HG02763 (cell line): ENCODE results near the gene TNP2.

Experiments used
- ATAC-seq: cut with Tn5 transposase; IDR thresholded peaks from one replicate; pipeline ENCODE4 v1.9.1; 2021; ENCODE audit warnings: mild to moderate bottlenecking, moderate library complexity; ENCODE audit not compliant: unreplicated experiment

The TNP2 gene

DNA sequence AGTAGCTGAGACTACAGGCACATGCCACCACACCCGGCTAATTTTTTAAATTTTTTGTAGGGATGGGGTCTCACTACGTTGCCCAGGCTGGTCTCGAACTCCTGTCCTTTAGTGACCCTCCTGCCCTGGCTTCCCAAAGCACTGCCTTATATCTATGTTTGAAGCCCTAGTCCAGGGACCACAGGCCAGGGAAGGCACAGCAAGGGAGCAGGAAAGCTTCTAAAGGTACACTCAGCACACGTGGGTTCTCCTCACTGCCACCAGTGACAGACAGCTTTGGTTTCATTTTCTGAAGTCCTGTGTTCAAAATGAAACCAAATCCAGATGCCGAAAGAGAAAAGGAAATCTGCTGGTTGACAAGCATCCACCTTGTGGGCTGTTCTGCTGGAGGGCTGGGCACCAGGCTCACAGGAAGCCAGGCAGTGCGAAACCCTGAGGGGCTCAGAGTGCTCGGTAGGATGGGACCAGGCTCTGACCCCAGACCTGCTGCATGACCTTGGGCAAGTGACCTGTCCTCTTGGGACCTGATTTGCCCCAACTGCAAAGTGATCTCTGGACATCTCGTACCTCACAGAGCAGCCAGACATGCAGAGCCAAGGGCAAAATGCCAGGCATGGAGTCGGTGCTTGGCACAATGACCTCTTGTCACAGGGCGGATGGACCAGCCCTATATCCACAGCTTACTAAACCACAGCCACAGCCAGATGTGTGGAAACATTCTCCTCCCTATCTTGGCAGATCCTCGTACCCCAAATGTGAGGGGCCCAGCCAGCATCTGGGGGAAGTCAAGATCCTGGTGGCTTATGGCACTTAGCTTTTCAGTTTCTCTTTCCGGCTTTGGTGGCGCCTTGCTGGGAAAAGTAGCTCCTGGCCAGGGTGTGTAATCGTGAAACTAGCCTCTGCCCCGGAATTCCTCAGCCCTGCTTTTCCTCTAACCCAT, 10.3 kb downstream of the TNP2 start:
- no peak for ATAC-seq

DNA sequence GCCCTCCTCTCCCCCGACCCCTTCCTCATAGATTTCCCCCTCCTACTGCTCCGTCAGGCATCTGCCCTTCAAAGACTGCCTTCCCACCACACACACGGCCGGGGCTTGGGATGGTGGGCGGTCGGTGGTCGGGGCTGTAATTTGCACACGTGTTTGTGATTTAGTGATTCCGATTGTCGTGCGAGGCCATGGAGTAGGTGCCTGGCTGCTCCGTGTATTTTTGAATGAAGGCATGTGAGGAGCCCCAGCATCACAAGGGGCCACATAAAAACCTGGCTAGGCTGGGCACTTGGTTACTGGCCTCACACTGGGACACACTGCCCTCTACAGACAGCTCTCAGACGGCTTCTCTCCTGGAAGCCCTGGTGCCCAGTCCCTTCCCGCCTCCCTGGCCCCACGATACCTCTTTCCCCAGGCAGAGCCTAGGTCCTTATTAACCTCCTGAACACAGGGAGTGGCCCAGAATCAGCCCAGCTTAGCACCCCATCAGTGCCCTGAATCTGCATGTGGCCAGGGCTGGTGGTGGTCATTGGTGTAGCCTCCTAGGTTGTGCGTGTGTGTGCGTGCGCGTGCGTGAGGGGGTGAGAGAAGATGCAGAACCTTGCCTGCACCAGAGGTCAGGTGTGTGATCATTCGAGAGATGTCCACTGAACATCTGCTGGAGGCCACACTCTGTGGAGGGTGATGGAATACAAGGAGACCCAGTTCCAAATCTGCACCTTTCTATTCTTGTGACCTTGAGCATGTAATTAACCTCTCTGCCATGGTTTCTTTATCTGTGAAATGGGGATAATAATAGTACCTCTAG, 11.8 kb downstream of the TNP2 start:
- no peak for ATAC-seq

GRCh38 chr16:11256661-11257130, 12.4 kb downstream of the TNP2 start:
- ATAC-seq = no peak

- peak; percentile 55 for ATAC-seq
Observed at GRCh38 chr16:11255737-11256660, 13.1 kb downstream of the TNP2 start, which contains the start of gene SOCS1. TSS of gene SOCS1 (minus strand) at chr16:11256204. CDS start at chr16:11255478, 726 bp downstream.

- ATAC-seq = no peak
Observed at GRCh38 chr16:11254913-11255736, 14.0 kb downstream of the TNP2 start.

DNA sequence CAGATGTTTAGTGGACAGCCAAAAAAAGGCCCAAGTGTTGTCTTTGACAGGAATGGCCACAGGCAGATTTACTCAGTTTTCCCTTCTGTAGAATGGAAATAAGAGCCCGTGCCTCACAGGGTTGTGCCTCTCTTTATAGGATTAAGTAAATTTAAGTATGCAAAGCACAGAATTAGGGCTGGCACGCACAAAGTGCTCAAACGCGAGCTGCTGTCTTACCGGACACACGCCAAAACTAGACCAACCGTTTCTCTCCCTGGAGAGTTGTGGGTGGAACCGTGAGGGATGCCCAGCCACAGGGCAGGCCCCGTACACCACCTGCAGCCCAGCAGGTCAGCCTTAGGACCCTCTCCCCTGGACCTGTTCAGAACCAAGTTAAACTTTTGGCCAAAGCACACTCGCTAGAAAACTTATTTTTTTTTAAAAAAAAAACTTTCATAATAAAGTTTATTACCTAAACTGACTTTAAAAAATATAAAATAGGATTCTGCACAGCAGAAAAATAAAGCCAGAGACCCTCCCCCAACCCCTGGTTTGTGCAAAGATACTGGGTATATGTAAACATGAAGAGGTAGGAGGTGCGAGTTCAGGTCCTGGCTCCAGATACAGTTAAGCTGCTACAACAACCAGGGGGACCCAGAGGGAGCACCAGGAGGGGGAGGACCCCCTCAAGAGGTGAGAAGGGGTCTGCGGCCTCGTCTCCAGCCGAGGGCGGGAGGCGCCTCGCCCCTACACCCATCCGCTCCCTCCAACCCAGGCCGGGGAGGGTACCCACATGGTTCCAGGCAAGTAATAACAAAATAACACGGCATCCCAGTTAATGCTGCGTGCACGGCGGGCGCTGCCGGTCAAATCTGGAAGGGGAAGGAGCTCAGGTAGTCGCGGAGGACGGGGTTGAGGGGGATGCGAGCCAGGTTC, 14.9 kb downstream of the TNP2 start:
- no peak for ATAC-seq

- ATAC-seq = no peak
Observed at GRCh38 chr16:11253009-11253994, 15.8 kb downstream of the TNP2 start.

GRCh38 chr16:11252482-11252931, 16.6 kb downstream of the TNP2 start:
- no peak for ATAC-seq

DNA sequence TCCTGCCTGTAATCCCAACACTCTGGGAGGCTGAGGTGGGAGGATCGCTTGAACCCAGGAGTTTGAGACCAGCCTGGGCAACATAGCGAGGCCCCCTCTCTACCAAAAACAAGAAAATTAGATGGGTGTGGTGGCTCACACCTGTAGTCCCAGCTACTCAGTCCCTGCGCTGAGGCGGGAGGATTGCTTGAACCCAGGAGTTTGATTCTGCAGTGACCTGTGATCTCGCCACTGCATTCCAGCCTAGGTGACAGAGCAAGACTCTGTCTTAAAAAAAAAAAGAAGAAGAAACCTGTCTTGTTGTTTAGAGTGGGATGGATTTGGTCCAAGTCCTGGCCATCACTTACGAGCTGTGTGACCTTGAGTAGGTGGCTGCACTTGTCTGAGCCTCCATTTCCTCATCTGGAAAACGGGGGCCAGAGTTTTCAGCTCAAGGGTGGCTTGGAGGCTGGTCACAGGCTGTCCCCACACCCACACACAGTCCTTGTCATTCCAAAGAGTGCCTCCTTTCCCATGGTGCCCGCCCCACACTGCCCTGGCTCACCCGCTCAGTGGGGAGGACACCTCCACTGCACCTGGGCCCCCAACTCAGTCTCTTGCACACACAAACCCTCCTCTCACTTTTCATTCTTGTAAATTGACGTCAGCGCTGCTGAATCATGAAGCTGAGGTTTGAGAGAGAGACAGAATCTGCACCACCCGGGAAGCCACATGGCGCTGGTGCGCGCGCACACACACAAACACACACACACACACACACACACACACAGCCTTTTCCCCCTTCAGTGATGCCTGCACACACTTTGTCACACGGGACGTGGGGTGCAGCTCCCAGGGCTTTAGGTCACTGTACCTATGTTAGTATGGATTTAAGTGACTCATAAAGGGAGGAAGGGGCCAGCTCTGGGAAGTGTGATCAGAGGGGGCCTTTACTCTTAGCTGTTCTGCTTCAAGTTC, 17.3 kb downstream of the TNP2 start:
- no peak for ATAC-seq

GRCh38 chr16:11250786-11251524, 18.2 kb downstream of the TNP2 start:
- no peak for ATAC-seq

DNA sequence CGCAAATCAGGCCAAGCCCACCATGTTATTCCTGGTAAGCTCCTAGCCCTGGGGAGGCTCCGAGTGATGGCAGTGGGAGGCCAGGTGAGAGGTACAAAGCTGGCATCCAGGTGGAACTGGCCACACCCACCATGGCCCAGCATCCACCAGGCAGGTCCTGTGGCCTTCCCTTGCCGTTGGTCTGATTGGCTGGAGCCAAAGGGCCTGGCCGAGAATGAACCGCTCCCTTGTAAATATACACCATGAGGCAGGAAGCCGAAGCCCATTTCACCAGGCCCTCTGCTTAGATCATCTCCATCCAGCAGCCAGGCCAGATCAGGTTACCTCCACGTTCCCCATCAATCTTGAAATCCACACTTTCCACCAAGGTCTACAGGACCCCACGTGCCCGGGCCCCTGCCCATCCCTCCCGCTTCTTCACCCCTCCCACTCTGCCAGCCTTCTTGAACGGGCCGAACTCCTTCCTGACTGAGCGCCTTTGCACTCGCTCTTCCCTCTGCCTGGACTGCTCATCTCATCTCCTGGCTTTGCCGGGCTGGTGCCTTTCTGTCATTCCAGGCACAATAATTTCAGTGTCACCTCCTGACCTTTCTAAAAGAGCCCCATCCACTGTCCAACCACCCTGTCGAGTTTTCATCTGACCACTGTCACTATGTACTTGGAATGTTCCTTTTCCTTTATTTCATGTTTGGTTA, 18.9 kb downstream of the TNP2 start:
- no peak for ATAC-seq

GRCh38 chr16:11249233-11250061, 19.7 kb downstream of the TNP2 start:
- no peak for ATAC-seq

GRCh38 chr16:11248133-11248532, 21.0 kb downstream of the TNP2 start:
- no peak for ATAC-seq

- ATAC-seq = no peak
Observed at GRCh38 chr16:11245988-11246387, 23.1 kb downstream of the TNP2 start.
